HG02571 (cell line): ENCODE measurements around the gene S1PR3.
"Not testable (repeated sequence)": the region's sequence is repeated elsewhere in the genome, so short reads cannot be mapped to it uniquely, and the experiment has no call there.

Source experiments
- ATAC-seq: cut with Tn5 transposase; IDR thresholded peaks from one replicate; pipeline ENCODE4 v1.9.1; 2021; ENCODE audit warnings: mild to moderate bottlenecking, moderate library complexity; ENCODE audit not compliant: unreplicated experiment

The S1PR3 gene

GRCh38 chr9:88991066-88992034 lies at the start of gene S1PR3:
Gene S1PR3 (plus strand): TSS chr9:88991468. CDS start chr9:89001201, 9,733 bp downstream.
- ATAC-seq: no peak

GRCh38 chr9:88941586-88941985 lies 49.7 kb upstream of the S1PR3 start:
- ATAC-seq: not testable (repeated sequence)

GRCh38 chr9:88942411-88942810 lies 48.9 kb upstream of the S1PR3 start:
- ATAC-seq: no peak

GRCh38 chr9:88945636-88946333 lies 45.5 kb upstream of the S1PR3 start:
- no peak for ATAC-seq

GRCh38 chr9:88947581-88948573 lies 43.4 kb upstream of the S1PR3 start:
- no peak for ATAC-seq

GRCh38 chr9:88949425-88949824 lies 41.8 kb upstream of the S1PR3 start:
- ATAC-seq: no peak

- no peak for ATAC-seq
Observed at GRCh38 chr9:88949961-88950340, 41.3 kb upstream of the S1PR3 start.

- no peak for ATAC-seq
Observed at GRCh38 chr9:88950341-88951154, 40.7 kb upstream of the S1PR3 start.

GRCh38 chr9:88951155-88951542 lies 40.1 kb upstream of the S1PR3 start:
- no peak for ATAC-seq

- ATAC-seq: no peak
Observed at GRCh38 chr9:88952086-88952615, 39.1 kb upstream of the S1PR3 start.

- no peak for ATAC-seq
Observed at GRCh38 chr9:88952976-88953375, 38.3 kb upstream of the S1PR3 start.

- no peak for ATAC-seq
Observed at GRCh38 chr9:88953381-88954029, 37.8 kb upstream of the S1PR3 start.

GRCh38 chr9:88954066-88954465 lies 37.2 kb upstream of the S1PR3 start:
- no peak for ATAC-seq

- ATAC-seq: no peak
Observed at GRCh38 chr9:88957526-88957925, 33.7 kb upstream of the S1PR3 start.

- ATAC-seq: no peak
Observed at GRCh38 chr9:88959727-88960469, 31.4 kb upstream of the S1PR3 start.

- ATAC-seq: no peak
Observed at GRCh38 chr9:88960632-88961031, 30.6 kb upstream of the S1PR3 start.

- no peak for ATAC-seq
Observed at GRCh38 chr9:88965473-88965872, 25.8 kb upstream of the S1PR3 start.

GRCh38 chr9:88966894-88967676 lies 24.2 kb upstream of the S1PR3 start:
- no peak for ATAC-seq
